WTC11 (cell line): ENCODE measurements around the gene DHRS2. TPM values are rescaled to one million over a fixed set of nuclear protein-coding genes. Genes with fewer than 3 reads are reported as not detected.

Source experiments
- ATAC-seq: fragments of 200-7000 bp; cut with Tn5 transposase; 2 replicates; pipeline ENCODE4 v1.10.0; 2021; ENCODE audit warnings: mild to moderate bottlenecking, moderate library complexity
- CTCF ChIA-PET: fragments of 300-600 bp; sonication (Branson Sonifier 250); formaldehyde crosslinking; loops from one replicate; lab custom pipeline; 2021; ENCODE audit warnings: antibody characterized with exemption; lab: Charles Lee
- POLR2A ChIA-PET: fragments of 350-600 bp; sonication (Branson Sonifier 250); formaldehyde crosslinking; loops from one replicate; lab custom pipeline; 2021; ENCODE audit warnings: antibody characterized with exemption; lab: Charles Lee
- DNase-seq: peaks from one replicate; pipeline ENCODE4 v3.0.0; 2021; ENCODE audit warnings: low spot score
- H3K27ac Mint-ChIP-seq: 2 replicates; pipeline ENCODE4 v1.8.0; 2021; ENCODE audit warnings: mixed read lengths
- H3K27me3 Mint-ChIP-seq: 2 replicates; pipeline ENCODE4 v1.8.0; 2021; ENCODE audit warnings: low read depth, mild to moderate bottlenecking, moderate library complexity, mixed read lengths
- H3K36me3 Mint-ChIP-seq: 2 replicates; pipeline ENCODE4 v1.8.0; 2021; ENCODE audit warnings: mixed read lengths
- H3K4me1 Mint-ChIP-seq: 2 replicates; pipeline ENCODE4 v1.8.0; 2022; ENCODE audit warnings: mixed read lengths
- H3K4me3 Mint-ChIP-seq: 2 replicates; pipeline ENCODE4 v1.8.0; 2021; ENCODE audit warnings: mild to moderate bottlenecking, moderate library complexity, mixed read lengths
- H3K9me3 Mint-ChIP-seq: 2 replicates; pipeline ENCODE4 v1.8.0; 2021; ENCODE audit warnings: mixed read lengths
- ATF1 ChIP-seq: sonication (generic); formaldehyde crosslinking; IDR thresholded peaks from 2 replicates; pipeline ENCODE4 v1.8.1; 2023; ENCODE audit warnings: mild to moderate bottlenecking, moderate library complexity, missing genetic modification reagents
- ESRRA ChIP-seq: sonication (generic); formaldehyde crosslinking; IDR thresholded peaks from 2 replicates; pipeline ENCODE4 v1.8.1; 2022; ENCODE audit warnings: mild to moderate bottlenecking, missing genetic modification reagents, borderline replicate concordance
- ETV6 ChIP-seq: sonication (generic); formaldehyde crosslinking; IDR thresholded peaks from 2 replicates; pipeline ENCODE4 v1.8.1; 2022; ENCODE audit warnings: mild to moderate bottlenecking, missing genetic modification reagents
- GABPB1 ChIP-seq: sonication (generic); formaldehyde crosslinking; IDR thresholded peaks from 2 replicates; pipeline ENCODE4 v1.8.1; 2023; ENCODE audit warnings: mild to moderate bottlenecking, missing genetic modification reagents
- GTF2I ChIP-seq: fragments of 250-450 bp; sonication (Bioruptor Pico); conservative IDR thresholded peaks from 2 replicates; pipeline ENCODE4 v1.4.0; 2021; ENCODE audit warnings: mild to moderate bottlenecking
- MYBL2 ChIP-seq: sonication (generic); formaldehyde crosslinking; IDR thresholded peaks from 2 replicates; pipeline ENCODE4 v1.8.1; 2023; ENCODE audit warnings: mild to moderate bottlenecking, moderate library complexity, missing genetic modification reagents
- NR3C1 ChIP-seq: sonication (generic); formaldehyde crosslinking; conservative IDR thresholded peaks from 2 replicates; pipeline ENCODE4 v1.8.1; 2023; ENCODE audit warnings: low read depth, mild to moderate bottlenecking, missing genetic modification reagents
- RORB ChIP-seq: fragments of 250-450 bp; sonication (Bioruptor Pico); IDR thresholded peaks from 2 replicates; pipeline ENCODE4 v1.9.0; 2021; ENCODE audit warnings: mild to moderate bottlenecking
- TCF7 ChIP-seq: sonication (generic); formaldehyde crosslinking; IDR thresholded peaks from 2 replicates; pipeline ENCODE4 v1.8.0; 2022; ENCODE audit warnings: mild to moderate bottlenecking, low read depth, missing genetic modification reagents, moderate library complexity
- TEAD4 ChIP-seq: sonication (generic); formaldehyde crosslinking; IDR thresholded peaks from 2 replicates; pipeline ENCODE4 v1.8.0; 2022; ENCODE audit warnings: mild to moderate bottlenecking, missing genetic modification reagents
- TP53 ChIP-seq: sonication (generic); formaldehyde crosslinking; IDR thresholded peaks from 2 replicates; pipeline ENCODE4 v1.8.1; 2023; ENCODE audit warnings: mild to moderate bottlenecking, missing genetic modification reagents
- ZNF121 ChIP-seq: sonication (generic); formaldehyde crosslinking; IDR thresholded peaks from 2 replicates; pipeline ENCODE4 v1.8.0; 2023; ENCODE audit warnings: missing genetic modification reagents
- ZNF396 ChIP-seq: fragments of 250-450 bp; sonication (Bioruptor Pico); IDR thresholded peaks from 2 replicates; pipeline ENCODE4 v1.8.0; 2021; ENCODE audit warnings: mild to moderate bottlenecking, moderate library complexity, borderline replicate concordance
- total RNA-seq: library from RNA; stranded (reverse); gene quantifications from 3 replicates; pipeline ENCODE4 v1.2.3, GENCODE V29; 2021
- TF ChIP-seq, protein P1 (sequence below): sonication (generic); formaldehyde crosslinking; IDR thresholded peaks from 2 replicates; pipeline ENCODE4 v1.8.0; 2023; ENCODE audit warnings: missing genetic modification reagents
- TF ChIP-seq, protein P2 (sequence below): sonication (generic); formaldehyde crosslinking; IDR thresholded peaks from 2 replicates; pipeline ENCODE4 v1.8.1; 2022; ENCODE audit warnings: mild to moderate bottlenecking, missing genetic modification reagents, moderate library complexity, borderline replicate concordance
- TF ChIP-seq, protein P3 (sequence below): sonication (generic); formaldehyde crosslinking; IDR thresholded peaks from 2 replicates; pipeline ENCODE4 v1.8.1; 2022; ENCODE audit warnings: low read depth, mild to moderate bottlenecking, moderate library complexity, missing genetic modification reagents, borderline replicate concordance
- TF ChIP-seq, protein P4 (sequence below): sonication (generic); formaldehyde crosslinking; IDR thresholded peaks from 2 replicates; pipeline ENCODE4 v1.8.0; 2022; ENCODE audit warnings: mild to moderate bottlenecking, missing genetic modification reagents
- TF ChIP-seq, protein P5 (sequence below): sonication (generic); formaldehyde crosslinking; IDR thresholded peaks from 2 replicates; pipeline ENCODE4 v1.8.0; 2022; ENCODE audit warnings: mild to moderate bottlenecking, missing genetic modification reagents
- TF ChIP-seq, protein P6 (sequence below): sonication (generic); formaldehyde crosslinking; IDR thresholded peaks from 2 replicates; pipeline ENCODE4 v1.8.0; 2022; ENCODE audit warnings: mild to moderate bottlenecking, missing genetic modification reagents

Gene DHRS2
- total RNA-seq, 1 experiment from 2014 or later: 4.5 TPM

DNA sequence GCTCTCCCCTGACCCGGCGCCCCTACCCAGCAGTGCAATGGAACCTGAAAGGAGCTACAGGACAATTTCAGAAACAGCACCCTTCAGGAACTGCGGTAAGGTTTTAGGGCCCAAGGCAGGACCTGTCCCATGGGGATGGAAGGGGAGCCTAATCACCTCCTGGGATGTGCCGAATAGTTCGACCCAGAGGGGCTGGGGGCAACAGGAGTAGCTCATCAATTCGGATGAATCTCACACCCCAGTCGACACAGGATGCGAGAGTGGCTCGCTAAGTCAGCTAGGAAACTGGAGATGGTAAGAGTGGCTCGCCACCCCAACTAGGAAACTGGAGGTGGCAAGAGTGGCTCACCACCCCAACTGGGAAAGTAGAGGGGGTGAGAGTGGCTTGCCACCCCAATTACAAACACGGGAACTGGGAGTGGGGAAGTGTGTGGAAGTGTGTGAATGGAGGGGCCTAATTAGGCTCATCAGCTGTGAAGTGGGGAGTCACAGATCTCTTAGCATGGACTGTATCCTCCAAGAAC is 57.1 kb downstream of the DHRS2 start:
- DNase-seq: no peak
- no peak for ATAC-seq
- Mint-ChIP-seq H3K4me1 (0 out of 2 replicates have a peak, but pooled peaks cover 3% of the 10 kb centered on the region), H3K27me3 (peaks cover 6% of the 10 kb centered on the region; the same call in 1 of the 2 replicates), H3K36me3 (peaks cover 9% of the 10 kb centered on the region), H3K9me3 (peaks cover 22% of the 10 kb centered on the region), H3K27ac (no peak overlapping the region), H3K4me3 (no peak overlapping the region)
- ChIA-PET POLR2A (interaction anchor here (0.5 to 1.0 kb wide), 5 partner anchors 23 to 576 kb away, joined by 3 read pairs; no protein-coding TSS in a partner anchor), CTCF (interaction anchor here (1.1 to 3.1 kb wide), 5 partner anchors 11 to 217 kb away, joined by 5 to 33 read pairs (median 11); no protein-coding TSS in a partner anchor)
- TF ChIP-seq, protein P1, sequence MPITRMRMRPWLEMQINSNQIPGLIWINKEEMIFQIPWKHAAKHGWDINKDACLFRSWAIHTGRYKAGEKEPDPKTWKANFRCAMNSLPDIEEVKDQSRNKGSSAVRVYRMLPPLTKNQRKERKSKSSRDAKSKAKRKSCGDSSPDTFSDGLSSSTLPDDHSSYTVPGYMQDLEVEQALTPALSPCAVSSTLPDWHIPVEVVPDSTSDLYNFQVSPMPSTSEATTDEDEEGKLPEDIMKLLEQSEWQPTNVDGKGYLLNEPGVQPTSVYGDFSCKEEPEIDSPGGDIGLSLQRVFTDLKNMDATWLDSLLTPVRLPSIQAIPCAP (CRISPR knock-in tag): no peak
- TF ChIP-seq RORB (CRISPR knock-in tag): no peak
- TF ChIP-seq NR3C1: no peak
- TF ChIP-seq, protein P2, sequence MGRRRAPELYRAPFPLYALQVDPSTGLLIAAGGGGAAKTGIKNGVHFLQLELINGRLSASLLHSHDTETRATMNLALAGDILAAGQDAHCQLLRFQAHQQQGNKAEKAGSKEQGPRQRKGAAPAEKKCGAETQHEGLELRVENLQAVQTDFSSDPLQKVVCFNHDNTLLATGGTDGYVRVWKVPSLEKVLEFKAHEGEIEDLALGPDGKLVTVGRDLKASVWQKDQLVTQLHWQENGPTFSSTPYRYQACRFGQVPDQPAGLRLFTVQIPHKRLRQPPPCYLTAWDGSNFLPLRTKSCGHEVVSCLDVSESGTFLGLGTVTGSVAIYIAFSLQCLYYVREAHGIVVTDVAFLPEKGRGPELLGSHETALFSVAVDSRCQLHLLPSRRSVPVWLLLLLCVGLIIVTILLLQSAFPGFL (CRISPR knock-in tag): no peak
- no peak for TF ChIP-seq TP53 (CRISPR knock-in tag)
- TF ChIP-seq, protein P3, sequence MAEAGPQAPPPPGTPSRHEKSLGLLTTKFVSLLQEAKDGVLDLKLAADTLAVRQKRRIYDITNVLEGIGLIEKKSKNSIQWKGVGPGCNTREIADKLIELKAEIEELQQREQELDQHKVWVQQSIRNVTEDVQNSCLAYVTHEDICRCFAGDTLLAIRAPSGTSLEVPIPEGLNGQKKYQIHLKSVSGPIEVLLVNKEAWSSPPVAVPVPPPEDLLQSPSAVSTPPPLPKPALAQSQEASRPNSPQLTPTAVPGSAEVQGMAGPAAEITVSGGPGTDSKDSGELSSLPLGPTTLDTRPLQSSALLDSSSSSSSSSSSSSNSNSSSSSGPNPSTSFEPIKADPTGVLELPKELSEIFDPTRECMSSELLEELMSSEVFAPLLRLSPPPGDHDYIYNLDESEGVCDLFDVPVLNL: no peak
- TF ChIP-seq, protein P4, sequence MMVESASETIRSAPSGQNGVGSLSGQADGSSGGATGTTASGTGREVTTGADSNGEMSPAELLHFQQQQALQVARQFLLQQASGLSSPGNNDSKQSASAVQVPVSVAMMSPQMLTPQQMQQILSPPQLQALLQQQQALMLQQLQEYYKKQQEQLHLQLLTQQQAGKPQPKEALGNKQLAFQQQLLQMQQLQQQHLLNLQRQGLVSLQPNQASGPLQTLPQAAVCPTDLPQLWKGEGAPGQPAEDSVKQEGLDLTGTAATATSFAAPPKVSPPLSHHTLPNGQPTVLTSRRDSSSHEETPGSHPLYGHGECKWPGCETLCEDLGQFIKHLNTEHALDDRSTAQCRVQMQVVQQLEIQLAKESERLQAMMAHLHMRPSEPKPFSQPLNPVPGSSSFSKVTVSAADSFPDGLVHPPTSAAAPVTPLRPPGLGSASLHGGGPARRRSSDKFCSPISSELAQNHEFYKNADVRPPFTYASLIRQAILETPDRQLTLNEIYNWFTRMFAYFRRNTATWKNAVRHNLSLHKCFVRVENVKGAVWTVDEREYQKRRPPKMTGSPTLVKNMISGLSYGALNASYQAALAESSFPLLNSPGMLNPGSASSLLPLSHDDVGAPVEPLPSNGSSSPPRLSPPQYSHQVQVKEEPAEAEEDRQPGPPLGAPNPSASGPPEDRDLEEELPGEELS (CRISPR knock-in tag): no peak
- no peak for TF ChIP-seq ZNF396
- no peak for TF ChIP-seq ETV6 (CRISPR knock-in tag)
- no peak for TF ChIP-seq ATF1 (CRISPR knock-in tag)
- TF ChIP-seq TCF7 (CRISPR knock-in tag): no peak
- no peak for TF ChIP-seq GTF2I (CRISPR knock-in tag)
- TF ChIP-seq ESRRA (CRISPR knock-in tag): no peak
- no peak for TF ChIP-seq MYBL2

DNA sequence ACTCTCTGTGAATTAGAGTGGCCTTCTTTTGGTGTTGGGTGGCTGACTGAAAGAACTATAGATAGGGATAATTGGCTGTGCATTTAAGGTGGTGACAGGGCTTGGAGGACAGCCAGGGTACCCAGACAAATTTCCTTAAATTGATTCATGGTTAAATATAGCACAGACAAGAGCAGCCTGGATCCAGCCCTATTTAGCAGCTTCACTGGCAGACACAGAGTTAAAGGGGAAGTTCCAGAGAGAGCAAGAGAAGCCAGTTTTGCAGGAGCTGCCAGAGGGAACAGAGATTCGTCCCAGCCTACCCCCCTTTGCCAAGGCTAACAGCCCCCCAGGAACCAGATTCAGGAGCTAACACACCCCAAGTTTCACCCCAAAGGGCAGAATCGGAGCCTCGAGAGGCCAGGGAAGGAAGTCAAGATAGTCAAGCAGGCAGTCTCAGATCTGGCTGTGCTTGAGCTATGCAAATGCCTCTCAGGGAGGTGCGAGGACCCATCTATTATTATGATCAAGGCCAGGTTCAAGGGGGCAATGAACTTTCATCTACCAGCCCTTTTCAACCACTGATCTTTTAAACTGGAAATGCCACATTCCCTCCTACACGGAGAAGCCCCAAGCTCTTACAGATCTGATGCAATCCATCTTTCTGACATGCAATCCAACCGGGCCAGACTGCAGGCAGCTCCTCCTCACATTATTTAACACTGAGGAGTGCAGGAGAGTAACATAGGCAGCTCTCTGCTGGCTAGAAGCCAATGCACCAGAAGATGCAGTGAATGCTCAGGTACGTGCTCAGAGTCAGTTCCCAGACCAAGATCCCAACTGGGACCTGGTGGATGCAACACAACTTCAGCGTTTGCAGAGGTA is 58.2 kb downstream of the DHRS2 start:
- Mint-ChIP-seq H3K4me1 (0 out of 2 replicates have a peak, but pooled peaks cover 3% of the 10 kb centered on the region), H3K27me3 (peaks cover 6% of the 10 kb centered on the region), H3K9me3 (peaks cover 23% of the 10 kb centered on the region), H3K36me3 (peaks cover 9% of the 10 kb centered on the region), H3K4me3 (no peak overlapping the region), H3K27ac (no peak overlapping the region)
- TF ChIP-seq TEAD4 (CRISPR knock-in tag) (no peak), ETV6 (CRISPR knock-in tag) (peak; percentile 54), GABPB1 (CRISPR knock-in tag) (peak; percentile 100), ZNF121 (CRISPR knock-in tag) (no peak)
- TF ChIP-seq, protein P5, sequence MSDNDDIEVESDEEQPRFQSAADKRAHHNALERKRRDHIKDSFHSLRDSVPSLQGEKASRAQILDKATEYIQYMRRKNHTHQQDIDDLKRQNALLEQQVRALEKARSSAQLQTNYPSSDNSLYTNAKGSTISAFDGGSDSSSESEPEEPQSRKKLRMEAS: peak; percentile 65; the same call in 1 of the 2 replicates
- TF ChIP-seq, protein P6, sequence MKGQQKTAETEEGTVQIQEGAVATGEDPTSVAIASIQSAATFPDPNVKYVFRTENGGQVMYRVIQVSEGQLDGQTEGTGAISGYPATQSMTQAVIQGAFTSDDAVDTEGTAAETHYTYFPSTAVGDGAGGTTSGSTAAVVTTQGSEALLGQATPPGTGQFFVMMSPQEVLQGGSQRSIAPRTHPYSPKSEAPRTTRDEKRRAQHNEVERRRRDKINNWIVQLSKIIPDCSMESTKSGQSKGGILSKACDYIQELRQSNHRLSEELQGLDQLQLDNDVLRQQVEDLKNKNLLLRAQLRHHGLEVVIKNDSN: peak; percentile 14; the same call in 1 of the 2 replicates
- ATAC-seq: peak; percentile 68
- ChIA-PET POLR2A (interaction anchor here (0.5 to 1.0 kb wide), 5 partner anchors 27 to 461 kb away, joined by 3 to 5 read pairs (median 3); no protein-coding TSS in a partner anchor), CTCF (interaction anchor here (0.6 to 3.1 kb wide), 8 partner anchors 12 to 216 kb away, joined by 3 to 33 read pairs (median 12); no protein-coding TSS in a partner anchor)
- peak; percentile 37 for DNase-seq

Other genes starting within 250 kb of the DHRS2 start
- 0.09 to 0.14 TPM (median 0.09 TPM) in 3 replicates for gene MYH6, start 228.1 kb upstream of the DHRS2 start, total RNA-seq
- 0.02 TPM in 1 of 3 replicates, not detected in the others for gene MYH7, start 200.7 kb upstream of the DHRS2 start, total RNA-seq
- 37.4 to 45.5 TPM (median 43.3 TPM) in 3 replicates for gene NGDN, start 166.7 kb upstream of the DHRS2 start, total RNA-seq
- 16.4 to 26.2 TPM (median 25.7 TPM) in 3 replicates for gene ZFHX2, start 84.6 kb upstream of the DHRS2 start, total RNA-seq
- 20.0 to 26.2 TPM (median 25.4 TPM) in 3 replicates for gene THTPA, start 80.1 kb upstream of the DHRS2 start, total RNA-seq
- gene AP1G2, start 68.6 kb upstream of the DHRS2 start, total RNA-seq: 108 to 122 TPM (median 115 TPM) in 3 replicates
- gene JPH4, start 57.6 kb upstream of the DHRS2 start, total RNA-seq: 50.1 to 62.0 TPM (median 60.0 TPM) in 3 replicates